ENCODE results near the gene HYOU1.

DNA sequence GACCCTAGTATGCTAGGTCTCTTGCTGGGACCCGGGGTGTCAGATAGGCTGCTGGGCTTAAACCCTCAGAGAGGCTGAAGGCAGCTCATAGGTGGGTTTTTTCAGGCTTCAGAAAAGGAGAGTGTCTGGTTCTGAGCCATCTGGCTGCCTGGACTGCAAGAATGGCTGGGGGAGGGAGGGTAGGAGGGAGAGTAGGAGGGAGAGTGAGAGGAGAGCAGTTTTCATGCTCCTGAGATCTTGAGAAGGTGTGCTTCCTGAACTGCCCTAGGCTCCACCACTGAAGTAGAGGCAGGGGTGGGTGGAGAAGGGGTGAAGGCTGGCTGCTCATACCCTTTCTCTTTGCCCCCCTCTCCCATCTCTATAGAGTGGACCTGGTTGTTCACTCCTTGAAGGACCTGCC is 32.3 kb upstream of the HYOU1 start:
- TF ChIP-seq, protein P1, sequence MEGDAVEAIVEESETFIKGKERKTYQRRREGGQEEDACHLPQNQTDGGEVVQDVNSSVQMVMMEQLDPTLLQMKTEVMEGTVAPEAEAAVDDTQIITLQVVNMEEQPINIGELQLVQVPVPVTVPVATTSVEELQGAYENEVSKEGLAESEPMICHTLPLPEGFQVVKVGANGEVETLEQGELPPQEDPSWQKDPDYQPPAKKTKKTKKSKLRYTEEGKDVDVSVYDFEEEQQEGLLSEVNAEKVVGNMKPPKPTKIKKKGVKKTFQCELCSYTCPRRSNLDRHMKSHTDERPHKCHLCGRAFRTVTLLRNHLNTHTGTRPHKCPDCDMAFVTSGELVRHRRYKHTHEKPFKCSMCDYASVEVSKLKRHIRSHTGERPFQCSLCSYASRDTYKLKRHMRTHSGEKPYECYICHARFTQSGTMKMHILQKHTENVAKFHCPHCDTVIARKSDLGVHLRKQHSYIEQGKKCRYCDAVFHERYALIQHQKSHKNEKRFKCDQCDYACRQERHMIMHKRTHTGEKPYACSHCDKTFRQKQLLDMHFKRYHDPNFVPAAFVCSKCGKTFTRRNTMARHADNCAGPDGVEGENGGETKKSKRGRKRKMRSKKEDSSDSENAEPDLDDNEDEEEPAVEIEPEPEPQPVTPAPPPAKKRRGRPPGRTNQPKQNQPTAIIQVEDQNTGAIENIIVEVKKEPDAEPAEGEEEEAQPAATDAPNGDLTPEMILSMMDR (IDR thresholded peaks at IDR 0.05) = no peak
- TF ChIP-seq POLR2A (IDR thresholded peaks at IDR 0.05) = no peak
- TF ChIP-seq EP300 (IDR thresholded peaks at IDR 0.05) = no peak
- TF ChIP-seq POLR2AphosphoS5 (IDR thresholded peaks at IDR 0.05) = no peak
